Common myeloid progenitor, CD34-positive (primary cell): Measurements from ENCODE around the gene WDR20.
A peak's percentile ranks its signal among the peaks of the same experiment; 100 is the strongest.
"Not testable (repeated sequence)": the region's sequence is repeated elsewhere in the genome, so short reads cannot be mapped to it uniquely, and the experiment has no call there.

Source experiments
- CTCF ChIA-PET: fragments of 350-600 bp; sonication (Branson Sonifier 250); formaldehyde crosslinking; loops from one replicate; lab custom pipeline; 2021; ENCODE audit warnings: antibody characterized with exemption; lab: Charles Lee
- POLR2A ChIA-PET: fragments of 350-600 bp; sonication (Branson Sonifier 250); formaldehyde crosslinking; loops from one replicate; lab custom pipeline; 2021; ENCODE audit warnings: antibody characterized with exemption; lab: Charles Lee
- DNase-seq, 3 donors: peaks; one replicate each; pipeline versions ENCODE4 v3.0.0 to v3.0.0-alpha.2; 2013
- H3K27ac ChIP-seq, 2 experiments: 1 replicate in 1 of 2; 2 replicates in 1 of 2; pipeline ENCODE4 v1.7.0; 2013; ENCODE audit warnings: inconsistent platforms in 2 of 2, low read length in 2 of 2, mild to moderate bottlenecking in 2 of 2, low read depth in 1 of 2, moderate library complexity in 1 of 2; ENCODE audit not compliant: severe bottlenecking in 2 of 2, insufficient read depth in 1 of 2, poor library complexity in 1 of 2
- H3K27me3 ChIP-seq, 5 experiments: replicated peaks in 2 of 5; 1 replicate in 3 of 5; 2 replicates in 2 of 5; pipeline versions ENCODE4 v1.6.1 to v1.7.0; 2013; ENCODE audit warnings: low read length in 4 of 5, mild to moderate bottlenecking in 2 of 5, moderate library complexity in 2 of 5, inconsistent platforms in 1 of 5; ENCODE audit not compliant: insufficient read depth in 5 of 5, control insufficient read depth in 4 of 5
- H3K36me3 ChIP-seq, 4 experiments: 1 replicate in 2 of 4; 2 replicates in 2 of 4; pipeline versions ENCODE4 v1.6.1 to v1.7.0; 2013; ENCODE audit warnings: low read length in 3 of 4, control low read depth in 1 of 4, mild to moderate bottlenecking in 1 of 4; ENCODE audit not compliant: control insufficient read depth in 4 of 4, insufficient read depth in 4 of 4
- H3K4me1 ChIP-seq, 4 experiments: 1 replicate in 3 of 4; 2 replicates in 1 of 4; pipeline versions ENCODE4 v1.6.1 to v1.7.1; 2013; ENCODE audit warnings: low read length in 3 of 4, mild to moderate bottlenecking in 3 of 4, control low read depth in 1 of 4, inconsistent platforms in 1 of 4, moderate library complexity in 1 of 4; ENCODE audit not compliant: control insufficient read depth in 4 of 4, insufficient read depth in 4 of 4; ENCODE audit errors: control extremely low read depth in 1 of 4
- H3K4me3 ChIP-seq, 7 experiments: 1 replicate in 4 of 7; 2 replicates in 3 of 7; pipeline versions ENCODE4 v1.5.1 to v1.7.0; 2013; ENCODE audit warnings: mild to moderate bottlenecking in 7 of 7, low read length in 6 of 7, moderate library complexity in 6 of 7, inconsistent platforms in 2 of 7, low read depth in 2 of 7, control low read depth in 1 of 7; ENCODE audit not compliant: insufficient read depth in 4 of 7, control insufficient read depth in 1 of 7; ENCODE audit errors: extremely low read depth in 1 of 7
- H3K9me3 ChIP-seq, 5 experiments: 1 replicate in 4 of 5; 2 replicates in 1 of 5; pipeline versions ENCODE4 v1.6.1 to v1.7.1; 2013; ENCODE audit warnings: low read length in 4 of 5, mild to moderate bottlenecking in 2 of 5, inconsistent platforms in 1 of 5, low read depth in 1 of 5, moderate library complexity in 1 of 5; ENCODE audit not compliant: control insufficient read depth in 4 of 5, insufficient read depth in 2 of 5; ENCODE audit errors: control extremely low read depth in 1 of 5
- WGBS: methylation state at CpG from one replicate; pipeline ENCODE4 v1.1.5; 2013; ENCODE audit not compliant: insufficient coverage; 5-methylcytosine and 5-hydroxymethylcytosine counted together

The WDR20 gene

DNA sequence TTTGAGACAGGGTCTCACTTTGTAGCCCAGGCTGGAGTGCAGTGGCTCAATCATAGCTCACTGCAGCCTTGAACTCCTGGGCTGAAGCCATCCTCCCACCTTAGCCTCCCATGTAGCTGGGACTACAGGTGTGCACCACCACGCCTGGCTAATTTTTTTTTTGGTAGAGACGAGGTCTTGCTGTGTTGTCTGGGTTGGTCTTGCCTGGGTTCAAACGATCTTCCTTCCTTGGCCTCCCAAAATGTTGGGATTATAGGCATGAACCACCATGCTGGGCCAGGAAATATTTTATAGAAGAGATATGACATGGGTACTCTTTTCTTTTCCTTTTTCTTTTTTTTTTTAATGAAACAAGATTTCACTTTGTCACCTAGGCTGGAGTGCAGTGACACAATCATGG is 11.7 kb downstream of the WDR20 start:
- H3K27me3 ChIP-seq, DNase-seq, POLR2A ChIA-PET, H3K4me3 ChIP-seq, H3K9me3 ChIP-seq, H3K27ac ChIP-seq, H3K4me1 ChIP-seq: not testable (repeated sequence)
- WGBS = 100% methylated on average over 2 of the region's 3 CpGs
- CTCF ChIA-PET = interaction anchor here (1.9 kb wide), 1 partner anchor 29 kb away, joined by 4 read pairs; no protein-coding TSS in a partner anchor
- peaks cover 5 to 14% (median 8%) of the 10 kb centered on the region in 4 experiments for H3K36me3 ChIP-seq

DNA sequence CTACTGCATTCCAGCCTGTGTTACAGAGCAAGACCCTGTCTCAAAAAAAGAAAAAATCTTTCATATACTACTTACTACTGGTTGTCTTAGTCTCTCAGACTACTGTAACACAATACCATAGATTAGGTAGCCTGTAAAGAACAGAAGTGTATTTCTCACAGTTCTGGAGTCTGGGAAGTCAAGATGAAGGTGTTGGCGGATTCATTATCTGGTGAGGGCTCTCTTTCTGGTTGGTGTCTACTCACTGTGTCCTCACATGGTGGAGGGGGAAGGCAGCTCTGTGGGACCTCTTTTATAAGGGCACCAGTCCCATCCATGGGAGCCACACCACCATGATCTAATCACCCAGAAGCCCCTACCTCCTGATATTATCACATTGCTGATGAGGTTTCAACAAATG is 14.4 kb downstream of the WDR20 start:
- no peak for DNase-seq
- Histone ChIP-seq H3K27ac (no peak overlapping the region), H3K9me3 (peaks cover 0 to 3% (median 0%) of the 10 kb centered on the region in 5 experiments), H3K4me3 (no peak overlapping the region), H3K27me3 (no peaks in the 10 kb centered on the region), H3K36me3 (peaks cover 2 to 11% (median 7%) of the 10 kb centered on the region in 4 experiments), H3K4me1 (no peaks in the 10 kb centered on the region)
- ChIA-PET POLR2A (no interaction called here), CTCF (interaction anchor here (0.9 kb wide), 1 partner anchor 33 kb away, joined by 3 read pairs; no protein-coding TSS in a partner anchor)
- 100% methylated on average over 1 of the region's 1 CpG for WGBS

- ChIA-PET POLR2A (no interaction called here), CTCF (no interaction called here)
- no peaks in the 10 kb centered on the region for H3K27me3 ChIP-seq
- DNase-seq = no peak
- H3K4me3 ChIP-seq = no peak overlapping the region
- H3K4me1 ChIP-seq = no peaks in the 10 kb centered on the region
- 100% methylated on average over 1 of the region's 2 CpGs for WGBS
- peak overlapping the region in 1 of 2 experiments; percentile 28 for H3K27ac ChIP-seq
- peaks cover 0 to 3% (median 0%) of the 10 kb centered on the region in 5 experiments for H3K9me3 ChIP-seq
- H3K36me3 ChIP-seq = peaks cover 2 to 11% (median 7%) of the 10 kb centered on the region in 4 experiments
Measured at GRCh38 chr14:102154821-102155549, 15.3 kb downstream of the WDR20 start.

GRCh38 chr14:102157346-102157745 is 17.6 kb downstream of the WDR20 start:
- peaks cover 2 to 7% (median 5%) of the 10 kb centered on the region in 4 experiments for H3K36me3 ChIP-seq
- no peaks in the 10 kb centered on the region for H3K27me3 ChIP-seq
- POLR2A ChIA-PET = no interaction called here
- no peaks in the 10 kb centered on the region for H3K4me1 ChIP-seq
- CTCF ChIA-PET = interaction anchor here (1.4 to 1.9 kb wide), 4 partner anchors 13 to 157 kb away, joined by 3 to 4 read pairs (median 4); no protein-coding TSS in a partner anchor
- H3K27ac ChIP-seq = no peak overlapping the region
- no peak overlapping the region for H3K4me3 ChIP-seq
- peaks cover 0 to 3% (median 0%) of the 10 kb centered on the region in 5 experiments for H3K9me3 ChIP-seq
- DNase-seq = no peak

DNA sequence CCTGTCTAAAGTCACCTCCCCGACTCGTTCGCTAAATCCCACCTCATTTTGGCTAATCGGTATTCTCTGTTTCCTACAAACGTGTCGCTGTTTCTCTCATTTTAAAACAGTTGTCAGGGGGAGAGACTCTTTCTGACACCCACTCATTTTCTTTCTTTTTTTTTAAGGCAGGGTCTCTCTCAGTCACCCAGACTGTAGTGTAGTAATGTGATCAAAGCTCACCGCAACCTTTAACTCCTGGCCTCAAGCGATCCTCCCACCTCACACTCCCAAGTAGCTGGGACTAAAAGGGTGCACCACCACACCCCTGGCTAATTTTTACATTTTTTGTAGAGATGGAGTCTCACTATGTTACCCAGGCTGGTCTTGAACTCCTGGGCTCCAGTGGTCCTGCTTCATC is 19.1 kb downstream of the WDR20 start:
- Histone ChIP-seq H3K9me3 (no peaks in the 10 kb centered on the region), H3K27me3 (no peaks in the 10 kb centered on the region), H3K4me3 (no peak overlapping the region), H3K36me3 (peaks cover 0 to 9% (median 2%) of the 10 kb centered on the region in 4 experiments), H3K4me1 (no peaks in the 10 kb centered on the region), H3K27ac (no peak overlapping the region)
- no peak for DNase-seq
- POLR2A ChIA-PET = no interaction called here
- CTCF ChIA-PET = no interaction called here
- WGBS = 99% methylated on average over 6 of the region's 8 CpGs

- Histone ChIP-seq H3K36me3 (peaks cover 0 to 9% (median 2%) of the 10 kb centered on the region in 4 experiments), H3K4me3 (no peak overlapping the region), H3K27ac (no peak overlapping the region), H3K27me3 (no peaks in the 10 kb centered on the region), H3K9me3 (no peaks in the 10 kb centered on the region), H3K4me1 (peaks cover 0 to 3% (median 0%) of the 10 kb centered on the region in 4 experiments)
- ChIA-PET POLR2A (no interaction called here), CTCF (no interaction called here)
- WGBS = 93% methylated on average over 2 of the region's 4 CpGs
- DNase-seq = no peak
Measured at GRCh38 chr14:102159841-102160240, 20.1 kb downstream of the WDR20 start.

DNA sequence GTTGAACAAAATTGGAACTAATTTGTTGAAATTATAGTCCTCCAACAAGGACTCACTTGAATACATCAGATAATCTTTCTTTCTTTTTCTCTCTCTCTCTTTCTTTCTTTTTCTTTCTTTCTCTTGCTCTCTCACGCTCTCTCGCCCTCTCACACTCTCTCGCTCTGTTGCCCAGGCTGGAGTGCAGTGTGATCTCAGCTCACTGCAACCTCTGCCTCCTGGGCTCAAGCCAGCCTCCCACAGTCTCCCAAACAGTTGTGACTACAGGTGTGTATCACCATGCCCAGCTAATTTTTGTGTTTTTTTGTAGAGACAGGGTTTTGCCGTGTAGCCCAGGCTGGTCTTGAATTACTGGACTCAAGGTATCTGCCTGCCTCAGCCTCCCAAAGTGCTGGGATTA is 22.8 kb downstream of the WDR20 start:
- Histone ChIP-seq H3K4me3 (no peak overlapping the region), H3K36me3 (peaks cover 0 to 9% (median 3%) of the 10 kb centered on the region in 4 experiments), H3K27me3 (no peaks in the 10 kb centered on the region), H3K9me3 (no peaks in the 10 kb centered on the region), H3K4me1 (peaks cover 0 to 5% (median 0%) of the 10 kb centered on the region in 4 experiments), H3K27ac (no peak overlapping the region)
- ChIA-PET POLR2A (no interaction called here), CTCF (interaction anchor here (0.7 to 1.0 kb wide), 2 partner anchors 19 to 151 kb away, joined by 3 read pairs; no protein-coding TSS in a partner anchor)
- DNase-seq = no peak
- WGBS = 100% methylated on average over 4 of the region's 4 CpGs
